B cell (primary cell): ENCODE measurements around the gene MDGA2. TPM values are rescaled to one million over a fixed set of nuclear protein-coding genes. Genes with fewer than 3 reads are reported as not detected.

Experiments
- ATAC-seq: fragments of 200-7000 bp; cut with Tn5 transposase; one replicate; pipeline ENCODE4 v1.10.0; 2021; ENCODE audit warnings: low read depth, mild to moderate bottlenecking, moderate number of reproducible peaks, moderate library complexity
- CTCF ChIA-PET: fragments of 350-600 bp; sonication (Branson Sonifier 250); formaldehyde crosslinking; loops from one replicate; lab custom pipeline; 2021; ENCODE audit warnings: antibody characterized with exemption, inconsistent platforms; lab: Charles Lee
- POLR2A ChIA-PET: fragments of 350-600 bp; sonication (Branson Sonifier 250); formaldehyde crosslinking; loops from one replicate; lab custom pipeline; 2021; ENCODE audit warnings: antibody characterized with exemption; lab: Charles Lee
- DNase-seq: peaks from one replicate; pipeline ENCODE4 v3.0.0; 2013
- H2AFZ ChIP-seq: 2 replicates; pipeline ENCODE4 v1.6.1; 2012; ENCODE audit warnings: mild to moderate bottlenecking, low read depth, low read length; ENCODE audit not compliant: insufficient read depth, poor library complexity, severe bottlenecking
- H3K27ac ChIP-seq, 2 donors: 1 replicate in 1 of 2; 2 replicates in 1 of 2; pipeline ENCODE4 v1.5.1; 2012 to 2013; ENCODE audit warnings: low read length in 2 of 2, mild to moderate bottlenecking in 2 of 2, moderate library complexity in 1 of 2
- H3K27me3 ChIP-seq, 4 experiments: fragments of 200-600 bp in 1 of 4; sonication (generic) in 1 of 4; replicated peaks in 1 of 4; 1 replicate in 2 of 4; 2 replicates in 2 of 4; pipeline versions ENCODE4 v1.6.1 to v1.7.0; 2013 to 2016; ENCODE audit warnings: low read length in 3 of 4, mild to moderate bottlenecking in 2 of 4, mixed read lengths in 1 of 4, moderate library complexity in 1 of 4; ENCODE audit not compliant: insufficient read depth in 4 of 4, control insufficient read depth in 3 of 4; ENCODE audit errors: control extremely low read depth in 1 of 4
- H3K36me3 ChIP-seq, 2 experiments: replicated peaks in 1 of 2; 1 replicate in 1 of 2; 2 replicates in 1 of 2; pipeline versions ENCODE4 v1.6.1 to v1.7.1; 2013; ENCODE audit warnings: low read length in 1 of 2; ENCODE audit not compliant: insufficient read depth in 2 of 2, control insufficient read depth in 1 of 2; ENCODE audit errors: control extremely low read depth in 1 of 2, extremely low read depth in 1 of 2
- H3K4me1 ChIP-seq, 2 donors: fragments of 200-600 bp in 1 of 2; sonication (generic) in 1 of 2; 1 replicate in 1 of 2; 2 replicates in 1 of 2; pipeline versions ENCODE4 v1.5.1 to v1.6.1; 2013 to 2017; ENCODE audit warnings: low read length in 2 of 2; ENCODE audit not compliant: control insufficient read depth in 2 of 2, insufficient read depth in 2 of 2
- H3K4me2 ChIP-seq: replicated peaks from 2 replicates; pipeline ENCODE3; 2012; ENCODE audit warnings: mild to moderate bottlenecking, low read depth, low read length; ENCODE audit not compliant: poor library complexity, severe bottlenecking
- H3K4me3 ChIP-seq, 5 experiments: fragments of 200-600 bp in 1 of 5; sonication (generic) in 1 of 5; 1 replicate in 3 of 5; 2 replicates in 2 of 5; pipeline versions ENCODE4 v1.5.1 to v1.7.0; 2011 to 2016; ENCODE audit warnings: low read length in 4 of 5, mild to moderate bottlenecking in 4 of 5, low read depth in 2 of 5, control low read depth in 1 of 5, moderate library complexity in 1 of 5; ENCODE audit not compliant: insufficient read depth in 1 of 5; ENCODE audit errors: control extremely low read depth in 1 of 5, extremely low read depth in 1 of 5
- H3K79me2 ChIP-seq: fragments of 200-600 bp; sonication (generic); one replicate; pipeline ENCODE4 v1.6.0; 2016; ENCODE audit warnings: low read length; ENCODE audit not compliant: control insufficient read depth, insufficient read depth
- H3K9ac ChIP-seq: fragments of 200-600 bp; sonication (generic); 2 replicates; pipeline ENCODE4 v1.6.1; 2017; ENCODE audit warnings: mild to moderate bottlenecking, low read length, moderate library complexity
- H3K9me3 ChIP-seq, 3 donors: one replicate each; pipeline versions ENCODE4 v1.6.1 to v1.7.1; 2013; ENCODE audit warnings: low read length in 2 of 3; ENCODE audit not compliant: control insufficient read depth in 2 of 3, insufficient read depth in 1 of 3; ENCODE audit errors: control extremely low read depth in 1 of 3
- H4K20me1 ChIP-seq: 2 replicates; pipeline ENCODE4 v1.6.0; 2012; ENCODE audit warnings: mild to moderate bottlenecking, low read length; ENCODE audit not compliant: insufficient read depth, control insufficient read depth, poor library complexity, severe bottlenecking
- H3K27ac Mint-ChIP-seq: one replicate; pipeline ENCODE4 v1.8.0; 2021; ENCODE audit warnings: mixed read lengths
- H3K27me3 Mint-ChIP-seq: one replicate; pipeline ENCODE4 v1.8.0; 2021; ENCODE audit warnings: mixed read lengths
- H3K4me1 Mint-ChIP-seq: one replicate; pipeline ENCODE4 v1.8.0; 2021; ENCODE audit warnings: mixed read lengths
- H3K4me3 Mint-ChIP-seq: one replicate; pipeline ENCODE4 v1.8.0; 2021; ENCODE audit warnings: mixed read lengths
- H3K9me3 Mint-ChIP-seq: one replicate; pipeline ENCODE4 v1.8.0; 2022; ENCODE audit warnings: mixed read lengths; ENCODE audit not compliant: insufficient read depth
- CTCF ChIP-seq: fragments of 200-600 bp; IDR thresholded peaks from one replicate; pipeline ENCODE4 v1.8.0; 2022; ENCODE audit warnings: antibody characterized with exemption, mild to moderate bottlenecking
- EZH2 ChIP-seq: IDR thresholded peaks from 2 replicates; pipeline ENCODE4 v1.6.1; 2012; ENCODE audit warnings: borderline replicate concordance, low read depth, mild to moderate bottlenecking, moderate library complexity, low read length; ENCODE audit not compliant: insufficient read depth, poor library complexity, severe bottlenecking
- WGBS: methylation state at CpG from one replicate; pipeline ENCODE4 v1.1.5; 2013; ENCODE audit warnings: missing lambda C conversion rate; ENCODE audit not compliant: insufficient coverage; 5-methylcytosine and 5-hydroxymethylcytosine counted together
- intact Hi-C: fragments of 100-400 bp; cut with micrococcal nuclease; formaldehyde crosslinking; loops from one replicate; pipeline ENCODE4 v1.10.0; 2022
- polyA plus RNA-seq: library from polyadenylated mRNA; depleted of rRNA; stranded (reverse); fragments of >200 nt; gene quantifications from 2 replicates; pipeline ENCODE4 v1.2.3, GENCODE V29; 2012
- total RNA-seq, 2 donors: library from RNA; stranded (reverse); fragments of 120-200 nt in 1 of 2; gene quantifications; 1 replicate in 1 of 2; 2 replicates in 1 of 2; pipeline versions ENCODE4 v1.2.3 to v1.2.4, GENCODE V29; 2013 to 2022

MDGA2 gene
- total and polyA plus RNA-seq, 2 donors (not counting 1 experiment from before 2014, with no cell fraction given) = not detected

GRCh38 chr14:47270715-47271114, 404.7 kb downstream of the MDGA2 start:
- Mint-ChIP-seq H3K4me1 (no peaks in the 10 kb centered on the region), H3K9me3 (no peaks in the 10 kb centered on the region), H3K4me3 (no peak overlapping the region), H3K27me3 (no peaks in the 10 kb centered on the region), H3K27ac (no peak overlapping the region)
- H4K20me1 ChIP-seq = no peaks in the 10 kb centered on the region
- CTCF ChIA-PET = no interaction called here
- no peaks in the 10 kb centered on the region for H3K36me3 ChIP-seq
- no peak for DNase-seq
- no peak for TF ChIP-seq EZH2
- no peak for TF ChIP-seq CTCF
- POLR2A ChIA-PET = no interaction called here
- H3K4me3 ChIP-seq = no peak overlapping the region
- WGBS = 100% methylated on average over 1 of the region's 4 CpGs
- no peak overlapping the region for H3K4me2 ChIP-seq
- intact Hi-C loops = no loop called here
- no peak overlapping the region for H2AFZ ChIP-seq
- H3K9ac ChIP-seq = no peak overlapping the region
- no peak overlapping the region for H3K27ac ChIP-seq
- no peak for ATAC-seq
- H3K4me1 ChIP-seq = no peaks in the 10 kb centered on the region
- no peaks in the 10 kb centered on the region for H3K27me3 ChIP-seq
- no peaks in the 10 kb centered on the region for H3K79me2 ChIP-seq
- no peaks in the 10 kb centered on the region for H3K9me3 ChIP-seq

DNA sequence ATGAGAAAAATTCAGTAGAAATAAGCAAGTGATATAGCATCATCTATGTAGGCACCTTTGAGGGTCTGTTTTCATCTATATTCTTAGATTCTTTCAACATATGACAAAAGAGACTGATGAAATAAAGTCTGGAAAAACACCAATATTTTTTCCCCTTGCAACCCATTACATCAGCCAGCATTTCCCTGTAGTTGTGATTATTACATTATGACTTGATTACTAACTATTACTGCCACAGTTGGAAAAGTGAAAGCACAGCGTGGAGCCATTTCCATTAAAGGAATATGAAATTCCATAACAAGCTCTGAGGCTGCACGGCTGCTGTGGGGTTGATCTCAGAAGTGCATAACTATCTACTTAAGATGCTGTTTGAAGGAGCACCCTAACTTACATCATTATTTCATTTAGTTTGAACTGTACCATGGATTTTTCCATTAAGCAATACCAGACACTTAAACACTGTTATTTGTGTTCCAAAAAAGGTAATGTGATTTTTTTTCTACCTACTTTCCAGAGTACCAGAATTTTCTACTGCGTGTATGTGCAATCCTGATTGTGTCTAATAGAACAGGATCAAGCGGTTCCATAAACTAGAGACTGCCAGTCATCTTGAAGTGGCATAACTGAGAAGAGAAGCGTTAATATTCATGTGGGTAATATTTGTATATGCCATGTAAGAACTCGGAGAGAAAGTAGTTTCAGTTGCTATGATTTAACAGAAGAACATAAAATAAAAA, 405.5 kb downstream of the MDGA2 start:
- no peak overlapping the region for H3K27ac Mint-ChIP-seq
- H3K4me3 ChIP-seq = no peak overlapping the region
- no peaks in the 10 kb centered on the region for H3K36me3 ChIP-seq
- H3K4me2 ChIP-seq = no peak overlapping the region
- 80% methylated on average over 1 of the region's 6 CpGs for WGBS
- H3K27me3 Mint-ChIP-seq = no peaks in the 10 kb centered on the region
- no peaks in the 10 kb centered on the region for H4K20me1 ChIP-seq
- no peaks in the 10 kb centered on the region for H3K4me1 ChIP-seq
- no peaks in the 10 kb centered on the region for H3K9me3 Mint-ChIP-seq
- no peak overlapping the region for H3K4me3 Mint-ChIP-seq
- no peaks in the 10 kb centered on the region for H3K79me2 ChIP-seq
- ChIA-PET CTCF (no interaction called here), POLR2A (no interaction called here)
- no peak for DNase-seq
- H3K9ac ChIP-seq = no peak overlapping the region
- H3K9me3 ChIP-seq = no peaks in the 10 kb centered on the region
- ATAC-seq = no peak
- TF ChIP-seq EZH2 (no peak), CTCF (no peak)
- H3K27me3 ChIP-seq = no peaks in the 10 kb centered on the region
- H3K4me1 Mint-ChIP-seq = no peaks in the 10 kb centered on the region
- intact Hi-C loops = no loop called here
- no peak overlapping the region for H2AFZ ChIP-seq
- H3K27ac ChIP-seq = no peak overlapping the region
